HG03280 (cell line): ENCODE data around the gene COL6A3.

ENCODE experiments used
- ATAC-seq: cut with Tn5 transposase; IDR thresholded peaks from one replicate; pipeline ENCODE4 v1.9.1; 2021; ENCODE audit warnings: mild to moderate bottlenecking, moderate library complexity; ENCODE audit not compliant: unreplicated experiment

The COL6A3 gene

DNA sequence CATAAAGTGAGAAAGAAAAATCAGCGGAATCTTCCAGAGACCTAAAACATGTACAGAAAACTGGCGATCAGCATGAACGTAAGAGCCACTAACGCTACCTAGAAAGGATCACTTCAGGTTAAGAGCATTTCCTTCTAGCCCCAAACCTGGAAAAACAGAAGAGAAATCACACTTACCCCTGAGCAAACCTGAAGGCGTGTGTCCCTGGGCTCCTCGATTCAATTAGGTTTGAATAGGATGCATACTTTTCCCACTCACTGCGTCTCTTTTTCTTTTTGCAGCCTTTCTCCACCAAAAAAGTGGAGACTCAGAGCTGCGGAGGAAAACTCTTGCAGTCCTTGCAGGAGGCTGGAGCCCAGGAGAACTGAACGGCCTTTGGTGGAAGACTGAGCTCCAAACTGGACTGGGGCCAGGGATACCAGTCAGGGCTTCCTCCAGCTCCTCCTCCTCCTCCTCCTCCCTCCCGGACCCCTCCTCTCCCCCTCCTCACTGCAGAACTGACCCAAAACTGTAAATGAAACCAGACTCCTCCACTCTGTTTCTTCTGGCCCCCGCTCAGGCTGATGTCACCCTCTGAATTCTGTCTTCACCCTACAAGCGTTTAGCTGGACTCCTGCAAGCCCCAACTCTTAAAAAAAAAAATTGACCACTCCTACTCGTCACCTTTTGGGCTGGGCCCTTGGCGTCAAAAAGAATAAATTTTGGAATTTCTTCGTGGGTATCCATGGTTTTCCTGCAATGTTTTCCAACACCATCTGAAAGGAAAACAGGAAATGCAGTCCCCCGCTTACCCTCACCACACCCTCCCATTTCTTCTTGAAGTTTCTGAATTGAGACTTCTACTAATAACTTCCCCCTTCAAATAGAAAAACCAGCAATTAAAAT, at the start of gene COL6A3:
Gene COL6A3, minus strand, starts transcription at position 388 of the 885 bp plus-strand sequence. CDS start 17,347 bp downstream, outside the sequence.
- no peak for ATAC-seq

DNA sequence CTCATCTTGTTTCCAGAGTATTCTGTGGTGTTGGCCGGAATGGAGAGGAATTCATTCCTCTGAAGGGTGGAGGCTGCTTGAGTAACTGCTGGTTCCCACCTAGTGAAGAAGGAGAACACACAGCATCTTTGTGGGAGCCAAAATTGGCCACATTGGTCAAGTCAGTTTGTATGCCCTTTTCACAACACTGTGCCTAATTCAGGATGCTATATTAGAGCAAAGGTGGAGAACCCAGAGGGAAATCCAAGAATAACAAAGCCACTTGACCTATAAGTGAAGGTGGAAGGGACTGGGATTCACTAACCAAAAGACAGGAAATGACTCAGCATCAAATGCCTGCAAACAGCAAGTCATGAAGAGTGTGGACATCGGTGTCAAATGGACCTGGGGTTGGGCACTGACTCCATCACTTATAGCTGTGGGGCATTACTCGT, 45.8 kb upstream of the COL6A3 start:
- no peak for ATAC-seq

- no peak for ATAC-seq
Measured at GRCh38 chr2:237459226-237459625, 45.3 kb upstream of the COL6A3 start.

DNA sequence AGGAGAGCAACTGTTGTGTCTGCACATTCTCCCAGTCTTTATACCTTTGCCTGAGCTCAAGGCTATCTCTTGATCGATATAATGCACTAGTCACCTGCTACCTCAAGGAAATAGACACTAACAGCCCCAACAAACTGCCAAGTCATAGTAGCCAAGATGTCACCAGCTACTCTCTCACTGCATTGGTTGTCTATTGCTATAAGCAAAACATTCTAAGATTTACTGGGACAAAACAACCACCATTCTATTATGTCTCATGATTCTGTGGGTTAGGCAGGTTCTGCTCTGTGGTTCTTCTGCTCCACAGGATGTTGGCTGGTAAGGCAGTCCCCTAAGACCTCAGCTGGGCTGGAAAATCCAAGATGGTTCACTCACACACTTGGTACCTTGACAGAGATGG, 44.6 kb upstream of the COL6A3 start:
- ATAC-seq = no peak

DNA sequence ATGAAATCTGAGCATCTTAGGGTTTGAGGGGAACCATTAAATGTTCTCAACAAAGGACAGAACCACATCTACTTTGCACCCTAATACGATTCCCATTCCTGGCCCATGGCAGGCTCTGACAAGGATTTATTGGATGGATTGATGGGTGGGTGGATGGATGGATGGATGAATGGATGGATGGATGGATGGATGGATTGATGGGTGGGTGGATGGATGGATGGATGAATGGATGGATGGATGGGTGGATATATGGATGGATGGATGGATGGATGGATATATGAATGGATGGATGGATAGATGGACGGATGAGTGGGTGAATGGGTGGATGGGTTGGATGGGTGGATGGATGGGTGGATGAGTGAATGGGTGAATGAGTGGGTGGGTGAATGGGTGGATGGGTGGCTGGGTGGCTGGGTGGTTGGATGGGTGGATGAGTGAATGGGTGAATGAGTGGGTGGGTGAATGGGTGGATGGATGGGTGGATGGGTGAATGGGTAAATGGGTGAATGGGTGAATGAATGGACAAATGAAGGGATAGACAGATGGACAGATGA, 43.5 kb upstream of the COL6A3 start:
- ATAC-seq = no peak

DNA sequence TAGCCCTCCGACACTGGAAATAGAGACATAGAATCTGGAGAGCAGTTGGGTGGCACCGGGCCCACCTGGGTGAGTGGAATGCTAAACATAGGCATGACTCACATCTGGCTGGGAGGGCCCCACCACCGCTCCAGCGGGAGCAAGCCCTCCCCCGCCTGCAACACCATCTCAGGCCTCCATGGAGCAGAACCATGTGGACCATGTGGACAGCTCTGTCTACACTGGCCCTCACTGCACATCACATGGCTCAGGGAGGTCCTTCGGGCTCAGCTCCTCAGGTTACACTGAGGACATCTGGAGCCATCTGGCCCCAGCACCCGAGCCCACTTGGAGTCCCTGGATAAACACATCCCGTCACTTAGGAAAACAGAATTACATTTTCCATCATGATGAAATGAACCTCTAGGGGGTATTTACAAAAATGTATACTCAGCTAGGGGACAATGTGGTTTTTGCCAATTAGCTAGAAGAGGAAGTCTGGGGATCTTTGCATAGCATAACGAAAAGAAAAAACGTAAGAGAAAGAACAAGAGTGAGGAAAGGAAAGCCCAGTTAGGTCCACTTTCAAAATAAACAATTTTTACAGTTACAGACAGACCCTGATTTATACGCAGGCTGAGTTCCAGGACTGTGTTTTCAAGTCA, 42.4 kb upstream of the COL6A3 start:
- ATAC-seq = no peak

DNA sequence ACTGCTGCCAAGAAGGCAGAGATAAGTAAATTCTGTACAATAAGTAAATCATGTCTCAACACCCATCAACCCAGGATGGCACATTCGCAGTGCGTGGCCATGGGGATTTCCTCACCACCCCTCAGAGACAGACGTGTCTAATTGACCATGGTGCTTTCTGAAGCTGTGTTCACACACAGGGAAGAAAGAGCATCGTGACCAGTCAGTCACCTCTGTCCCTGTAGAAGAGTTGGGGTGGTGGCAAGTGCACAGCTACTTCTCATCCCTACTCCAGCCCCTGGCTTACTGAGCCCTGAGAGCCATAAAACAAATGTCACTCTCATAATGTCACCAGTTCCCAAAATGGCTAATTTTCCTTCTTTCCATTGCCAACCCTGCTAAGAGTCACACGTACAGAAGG, 41.8 kb upstream of the COL6A3 start:
- no peak for ATAC-seq

- no peak for ATAC-seq
Measured at GRCh38 chr2:237453671-237454070, 39.7 kb upstream of the COL6A3 start.

DNA sequence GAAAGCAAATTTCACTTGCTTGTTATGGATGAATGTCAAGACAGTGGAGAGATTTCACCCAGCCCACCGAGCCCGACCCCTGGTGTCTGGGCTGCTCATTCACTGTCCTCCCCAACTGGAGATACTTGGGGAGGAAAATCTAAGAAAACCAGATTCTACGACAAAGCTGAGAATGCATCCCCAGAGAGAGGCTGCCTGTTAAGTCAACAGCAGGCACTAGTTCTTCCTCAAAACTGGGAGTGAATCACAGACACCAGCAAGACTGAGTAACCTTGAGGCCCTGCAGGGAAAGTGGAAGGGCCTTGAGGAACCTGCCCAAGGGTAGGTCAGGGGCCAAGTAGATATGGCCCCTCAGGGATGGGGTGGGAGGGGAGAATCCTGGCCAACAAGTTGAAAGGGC, 38.9 kb upstream of the COL6A3 start:
- ATAC-seq = no peak

- no peak for ATAC-seq
Measured at GRCh38 chr2:237451643-237452469, 37.9 kb upstream of the COL6A3 start.

DNA sequence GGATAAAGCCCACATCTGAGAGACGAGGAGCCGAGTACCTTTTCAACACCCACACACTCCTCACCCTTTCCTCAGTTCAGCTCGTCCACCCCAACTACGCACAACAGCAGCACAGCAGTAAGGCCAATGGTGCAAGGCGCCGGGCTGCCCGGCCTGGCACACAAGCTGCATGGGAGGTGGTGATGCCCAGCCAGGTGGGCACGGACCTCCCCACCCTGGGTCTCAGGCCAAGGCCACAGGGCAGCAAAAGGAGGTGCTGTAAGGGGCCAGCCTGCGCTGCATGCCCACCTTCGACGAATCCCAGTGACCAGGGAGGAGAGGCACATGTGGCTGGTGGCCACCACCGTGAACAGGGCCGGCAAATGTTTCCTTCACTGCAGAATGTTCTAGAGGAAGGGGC, 36.6 kb upstream of the COL6A3 start:
- ATAC-seq = no peak

DNA sequence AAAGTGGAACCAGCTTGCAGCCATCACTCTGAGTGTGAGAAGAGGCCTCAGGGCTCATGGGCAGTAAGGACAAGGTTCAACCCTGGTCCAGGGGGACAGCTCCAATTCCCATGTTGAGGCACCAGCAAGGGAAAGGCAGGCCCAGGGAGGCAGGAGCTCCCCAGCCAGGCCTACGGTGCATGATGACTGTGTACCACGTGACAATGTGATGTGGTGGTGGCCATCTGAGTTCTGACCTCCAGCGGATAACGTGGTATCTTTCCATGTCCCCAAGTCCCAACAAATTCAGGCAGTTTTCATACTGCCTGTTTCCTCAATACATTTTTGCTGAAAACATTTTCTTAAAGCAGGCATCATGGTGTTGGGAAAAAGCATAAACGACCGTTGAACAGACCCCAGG, 36.1 kb upstream of the COL6A3 start:
- ATAC-seq = no peak

GRCh38 chr2:237449193-237449881, 35.4 kb upstream of the COL6A3 start:
- ATAC-seq = no peak

DNA sequence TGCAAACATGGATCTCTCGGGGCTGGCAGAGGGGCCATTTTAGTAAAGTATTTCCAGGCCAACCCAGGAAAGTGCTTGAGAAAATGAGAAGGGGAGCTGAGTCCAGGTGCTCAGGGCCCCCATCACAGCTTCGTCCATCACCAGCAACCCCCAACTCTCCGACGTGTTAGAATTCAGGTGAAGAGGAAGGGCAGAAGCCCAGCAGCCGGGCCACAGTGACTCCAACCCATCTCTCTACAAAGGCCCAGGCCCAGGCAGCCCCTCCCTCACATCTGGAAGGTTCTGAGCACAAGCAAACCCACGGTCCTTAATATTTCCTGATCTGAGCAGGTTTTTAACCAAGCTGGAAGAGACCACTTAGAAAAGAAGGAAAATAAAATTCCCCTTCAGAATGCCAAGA, 34.7 kb upstream of the COL6A3 start:
- no peak for ATAC-seq

GRCh38 chr2:237448171-237448570, 34.2 kb upstream of the COL6A3 start:
- no peak for ATAC-seq

DNA sequence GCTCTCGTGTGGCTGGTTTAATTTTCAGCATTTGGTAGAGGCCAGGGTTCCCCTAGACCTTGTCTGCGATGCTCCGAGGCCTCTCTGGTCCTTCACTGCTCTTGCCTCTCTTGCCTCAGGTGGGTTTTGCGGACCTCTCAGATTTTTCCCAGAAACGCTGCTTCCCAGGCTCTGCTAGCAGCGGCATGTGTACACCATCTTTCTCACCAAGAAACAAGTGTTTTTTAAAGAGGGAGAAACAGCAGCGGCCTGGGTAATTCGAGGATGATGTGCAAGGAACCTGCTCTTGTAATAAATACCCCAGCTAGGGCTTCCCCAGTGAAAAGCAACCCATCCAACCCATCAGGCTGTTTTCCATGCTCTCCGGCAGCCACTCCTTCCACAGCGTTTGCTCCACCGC, 33.5 kb upstream of the COL6A3 start:
- no peak for ATAC-seq

DNA sequence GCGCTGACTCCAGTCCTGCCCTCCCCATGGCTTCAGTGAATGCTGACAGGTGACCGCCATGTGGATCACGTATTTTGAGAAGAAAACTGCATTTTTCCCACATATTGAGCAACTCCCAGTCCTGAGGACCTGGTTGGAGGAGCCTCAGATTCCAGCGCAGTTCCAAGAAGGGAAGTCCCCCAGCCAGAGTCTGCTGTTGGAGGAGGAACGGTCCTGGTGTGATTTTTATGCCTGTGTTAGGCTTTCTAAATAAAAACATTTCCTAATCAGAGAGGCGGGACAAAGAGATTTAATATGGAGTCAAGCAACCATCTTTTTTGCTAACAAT, 32.3 kb upstream of the COL6A3 start:
- ATAC-seq = no peak

DNA sequence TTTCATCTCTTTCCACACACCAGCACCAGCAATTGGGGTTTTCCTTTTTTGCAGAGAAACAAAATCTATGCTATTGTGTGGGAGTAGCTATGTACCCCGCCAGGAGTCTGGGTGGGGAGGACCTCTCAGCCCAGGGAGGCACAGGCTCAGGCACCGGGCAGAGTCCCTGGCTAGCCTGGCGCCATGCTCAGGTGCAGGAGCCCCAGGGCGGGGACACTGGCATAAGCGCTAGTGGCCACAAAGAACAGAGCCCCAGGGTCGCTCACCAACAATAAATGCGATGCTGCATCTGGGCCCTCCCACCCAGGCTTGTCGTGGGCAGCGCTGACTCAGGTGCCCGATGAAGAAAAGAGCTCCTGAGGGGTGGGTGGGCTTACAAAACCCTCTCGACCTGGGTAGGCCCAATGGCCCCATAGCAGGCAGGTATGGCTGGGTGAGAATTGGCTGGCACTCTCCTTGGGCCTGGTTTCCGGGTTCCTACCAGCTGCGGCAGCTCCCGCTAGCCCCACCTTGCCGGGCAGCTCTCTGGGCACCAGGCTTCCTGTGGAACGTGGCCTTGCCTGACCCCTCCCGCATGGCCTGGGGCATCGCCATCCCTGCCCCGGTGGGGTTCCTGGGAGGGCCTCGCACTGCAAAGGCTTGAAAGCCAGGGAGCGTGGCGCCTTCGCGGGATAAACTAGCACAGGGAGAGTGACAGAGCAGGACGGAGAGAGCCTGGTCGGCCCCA, 31.8 kb upstream of the COL6A3 start:
- no peak for ATAC-seq

DNA sequence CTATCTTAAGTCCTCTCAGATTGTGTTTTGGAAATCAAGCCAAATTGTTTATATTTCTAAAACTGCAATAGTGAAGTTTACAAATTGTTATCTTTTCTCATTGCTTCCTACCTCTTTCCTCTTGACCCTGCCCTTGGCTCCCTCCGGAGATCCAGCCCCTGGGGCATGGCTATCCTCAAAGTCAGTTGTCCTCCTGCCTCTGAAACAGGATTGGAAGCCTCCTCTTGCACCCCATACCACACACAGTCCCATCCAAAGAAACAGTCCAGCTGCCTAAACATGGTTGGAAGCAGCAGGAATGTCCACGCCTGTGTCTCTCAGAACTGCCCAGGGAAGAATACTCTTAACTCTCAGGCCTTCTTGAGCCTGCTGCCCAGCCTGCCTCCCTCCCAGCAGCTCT, 30.1 kb upstream of the COL6A3 start:
- ATAC-seq = no peak
